ENCODE measurements around the gene AGPAT2. TPM values are rescaled to one million over a fixed set of nuclear protein-coding genes. Genes with fewer than 3 reads are reported as not detected.

Gene AGPAT2
- total RNA-seq, 1 experiment from 2014 or later, result 30.4 TPM

DNA sequence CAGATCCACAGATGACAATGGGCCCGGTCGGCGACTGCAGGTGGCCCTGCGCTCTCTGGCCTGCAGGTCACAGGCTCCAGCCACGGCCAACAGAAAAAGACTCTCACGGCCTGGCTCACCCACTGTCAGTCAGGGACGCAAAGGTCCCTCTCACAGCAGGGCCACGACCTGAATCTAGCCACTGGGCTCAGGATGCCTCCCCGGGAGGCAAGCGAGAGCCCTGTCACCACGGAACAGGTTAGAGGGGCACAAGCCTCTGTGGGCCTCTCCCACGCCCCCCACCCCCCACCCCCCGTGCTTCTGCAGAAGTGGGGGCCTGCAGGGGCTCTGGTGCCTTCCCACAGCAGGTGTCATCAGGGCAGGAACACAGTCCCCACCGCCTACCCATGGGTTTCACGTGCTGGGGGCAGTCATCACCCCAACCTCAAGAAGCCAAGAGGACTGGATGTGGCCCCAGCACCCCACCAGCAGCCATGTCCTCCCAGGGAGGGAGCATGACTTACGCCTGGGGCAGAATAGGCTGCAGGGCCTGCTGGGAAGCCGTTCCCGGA is 41.8 kb downstream of the AGPAT2 start:
- H3K27ac Mint-ChIP-seq (ENCODE audit: low read depth, unreplicated experiment), result no peak overlapping the region
- intact Hi-C loops (cut with micrococcal nuclease), result no loop called here
- TF ChIP-seq, protein P1, sequence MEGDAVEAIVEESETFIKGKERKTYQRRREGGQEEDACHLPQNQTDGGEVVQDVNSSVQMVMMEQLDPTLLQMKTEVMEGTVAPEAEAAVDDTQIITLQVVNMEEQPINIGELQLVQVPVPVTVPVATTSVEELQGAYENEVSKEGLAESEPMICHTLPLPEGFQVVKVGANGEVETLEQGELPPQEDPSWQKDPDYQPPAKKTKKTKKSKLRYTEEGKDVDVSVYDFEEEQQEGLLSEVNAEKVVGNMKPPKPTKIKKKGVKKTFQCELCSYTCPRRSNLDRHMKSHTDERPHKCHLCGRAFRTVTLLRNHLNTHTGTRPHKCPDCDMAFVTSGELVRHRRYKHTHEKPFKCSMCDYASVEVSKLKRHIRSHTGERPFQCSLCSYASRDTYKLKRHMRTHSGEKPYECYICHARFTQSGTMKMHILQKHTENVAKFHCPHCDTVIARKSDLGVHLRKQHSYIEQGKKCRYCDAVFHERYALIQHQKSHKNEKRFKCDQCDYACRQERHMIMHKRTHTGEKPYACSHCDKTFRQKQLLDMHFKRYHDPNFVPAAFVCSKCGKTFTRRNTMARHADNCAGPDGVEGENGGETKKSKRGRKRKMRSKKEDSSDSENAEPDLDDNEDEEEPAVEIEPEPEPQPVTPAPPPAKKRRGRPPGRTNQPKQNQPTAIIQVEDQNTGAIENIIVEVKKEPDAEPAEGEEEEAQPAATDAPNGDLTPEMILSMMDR (IDR thresholded peaks at IDR 0.05; ENCODE audit: unreplicated experiment), result no peak

GRCh38 chr9:136644593-136645351 is 42.5 kb downstream of the AGPAT2 start:
- BruUV-seq (replicated peaks), result no TSS peak
- ChIA-PET POLR2A (interaction anchor here (1.0 kb wide), 1 partner anchor 9 kb away, joined by 4 read pairs; no protein-coding TSS in a partner anchor), CTCF (interaction anchor here (0.6 to 2.5 kb wide), 9 partner anchors 10 to 326 kb away, joined by 3 to 10 read pairs (median 7); no protein-coding TSS in a partner anchor)
- Mint-ChIP-seq H3K4me1 (ENCODE audit: insufficient read depth, unreplicated experiment) (no peaks in the 10 kb centered on the region), H3K27ac (ENCODE audit: low read depth, unreplicated experiment) (no peak overlapping the region), H3K27me3 (ENCODE audit: insufficient read depth, unreplicated experiment) (peaks cover 15% of the 10 kb centered on the region), H3K36me3 (ENCODE audit: insufficient read depth, unreplicated experiment) (no peaks in the 10 kb centered on the region), H3K4me3 (ENCODE audit: unreplicated experiment) (no peak overlapping the region), H3K9me3 (ENCODE audit: unreplicated experiment) (no peaks in the 10 kb centered on the region)
- intact Hi-C loops (cut with micrococcal nuclease), result loop anchor here (1.0 to 5.0 kb wide), 3 partner anchors 48 to 307 kb away; no protein-coding TSS in a partner anchor
- no peak for DNase-seq (ENCODE audit: unreplicated experiment)
- TF ChIP-seq, protein P1 (IDR thresholded peaks at IDR 0.05; ENCODE audit: unreplicated experiment), result peak; percentile 96

More for the DNA sequence above, 41.8 kb downstream of the AGPAT2 start:
- no peaks in the 10 kb centered on the region for H3K9me3 Mint-ChIP-seq (ENCODE audit: unreplicated experiment)
- BruUV-seq (replicated peaks), result no TSS peak
- peaks cover 9% of the 10 kb centered on the region for H3K27me3 Mint-ChIP-seq (ENCODE audit: insufficient read depth, unreplicated experiment)
- no peaks in the 10 kb centered on the region for H3K36me3 Mint-ChIP-seq (ENCODE audit: insufficient read depth, unreplicated experiment)
- no peaks in the 10 kb centered on the region for H3K4me1 Mint-ChIP-seq (ENCODE audit: insufficient read depth, unreplicated experiment)
- H3K4me3 Mint-ChIP-seq (ENCODE audit: unreplicated experiment), result no peak overlapping the region
- CTCF ChIA-PET, result interaction anchor here (0.6 to 2.5 kb wide), 8 partner anchors 11 to 325 kb away, joined by 3 to 10 read pairs (median 7); no protein-coding TSS in a partner anchor
- no peak for DNase-seq (ENCODE audit: unreplicated experiment)
- POLR2A ChIA-PET, result no interaction called here

- H3K36me3 Mint-ChIP-seq (ENCODE audit: insufficient read depth, unreplicated experiment), result no peaks in the 10 kb centered on the region
- DNase-seq (ENCODE audit: unreplicated experiment), result peak; percentile 67
- POLR2A ChIA-PET, result interaction anchor here (1.0 kb wide), 1 partner anchor 9 kb away, joined by 4 read pairs; no protein-coding TSS in a partner anchor
- CTCF ChIA-PET, result interaction anchor here (0.6 to 2.5 kb wide), 8 partner anchors 13 to 160 kb away, joined by 3 to 10 read pairs (median 4); no protein-coding TSS in a partner anchor
- H3K27me3 Mint-ChIP-seq (ENCODE audit: insufficient read depth, unreplicated experiment), result peaks cover 19% of the 10 kb centered on the region
- H3K4me1 Mint-ChIP-seq (ENCODE audit: insufficient read depth, unreplicated experiment), result no peaks in the 10 kb centered on the region
- TF ChIP-seq, protein P1 (IDR thresholded peaks at IDR 0.05; ENCODE audit: unreplicated experiment), result no peak
- no peaks in the 10 kb centered on the region for H3K9me3 Mint-ChIP-seq (ENCODE audit: unreplicated experiment)
- intact Hi-C loops (cut with micrococcal nuclease), result loop anchor here (1.0 to 5.0 kb wide), 3 partner anchors 48 to 307 kb away; no protein-coding TSS in a partner anchor
- H3K27ac Mint-ChIP-seq (ENCODE audit: low read depth, unreplicated experiment), result no peak overlapping the region
- BruUV-seq (replicated peaks), result no TSS peak
- H3K4me3 Mint-ChIP-seq (ENCODE audit: unreplicated experiment), result no peak overlapping the region
Observed at GRCh38 chr9:136644343-136644592, 43.0 kb downstream of the AGPAT2 start.

All from MCF 10A (cell line).